Natural killer cell (primary cell): ENCODE results near the gene LIPG. TPM values are rescaled to one million over a fixed set of nuclear protein-coding genes. Genes with fewer than 3 reads are reported as not detected.

Experiments used
- ATAC-seq, 3 donors: fragments of 150-1000 bp in 2 of 3; fragments of 200-7000 bp in 1 of 3; cut with Tn5 transposase; 1 replicate in 1 of 3; 2 replicates in 2 of 3; pipeline ENCODE4 v1.10.0; 2021; ENCODE audit warnings: mild to moderate bottlenecking in 2 of 3, moderate library complexity in 2 of 3
- DNase-seq, 2 donors: peaks; one replicate each; pipeline versions ENCODE4 v3.0.0 to v3.0.0-alpha.2; 2013 to 2021; ENCODE audit warnings: mixed read lengths in 1 of 2
- H3K27ac ChIP-seq: one replicate; pipeline ENCODE4 v1.5.1; 2013; ENCODE audit warnings: mild to moderate bottlenecking, low read length
- H3K27me3 ChIP-seq: one replicate; pipeline ENCODE4 v1.6.1; 2013; ENCODE audit warnings: low read length; ENCODE audit not compliant: control insufficient read depth, insufficient read depth
- H3K36me3 ChIP-seq: one replicate; pipeline ENCODE4 v1.6.1; 2013; ENCODE audit warnings: low read length; ENCODE audit not compliant: control insufficient read depth, insufficient read depth
- H3K4me1 ChIP-seq: one replicate; pipeline ENCODE4 v1.6.1; 2013; ENCODE audit warnings: low read length; ENCODE audit not compliant: control insufficient read depth, insufficient read depth
- H3K4me3 ChIP-seq: one replicate; pipeline ENCODE4 v1.5.1; 2013; ENCODE audit warnings: low read length
- H3K9me3 ChIP-seq: one replicate; pipeline ENCODE4 v1.6.1; 2013; ENCODE audit warnings: low read length; ENCODE audit not compliant: control insufficient read depth, insufficient read depth
- H3K27ac Mint-ChIP-seq, 2 donors: one replicate each; pipeline ENCODE4 v1.8.0; 2022; ENCODE audit warnings: mild to moderate bottlenecking in 2 of 2, mixed read lengths in 2 of 2, moderate library complexity in 1 of 2
- H3K27me3 Mint-ChIP-seq, 2 donors: one replicate each; pipeline ENCODE4 v1.8.0; 2022; ENCODE audit warnings: low read depth in 2 of 2, mixed read lengths in 2 of 2
- H3K36me3 Mint-ChIP-seq: one replicate; pipeline ENCODE4 v1.8.0; 2022; ENCODE audit warnings: mixed read lengths
- H3K4me1 Mint-ChIP-seq, 2 donors: one replicate each; pipeline ENCODE4 v1.8.0; 2022; ENCODE audit warnings: mixed read lengths in 2 of 2
- H3K4me3 Mint-ChIP-seq: one replicate; pipeline ENCODE4 v1.8.0; 2022; ENCODE audit warnings: mild to moderate bottlenecking, moderate library complexity, mixed read lengths
- H3K9me3 Mint-ChIP-seq, 2 donors: one replicate each; pipeline ENCODE4 v1.8.0; 2022; ENCODE audit warnings: mixed read lengths in 2 of 2
- CTCF ChIP-seq: fragments of 200-600 bp; IDR thresholded peaks from one replicate; pipeline ENCODE4 v1.8.0; 2022; ENCODE audit warnings: antibody characterized with exemption
- WGBS: methylation state at CpG from one replicate; pipeline ENCODE4 v1.1.7; 2013; ENCODE audit warnings: missing lambda C conversion rate; ENCODE audit not compliant: insufficient coverage; 5-methylcytosine and 5-hydroxymethylcytosine counted together
- intact Hi-C: fragments of 100-400 bp; cut with micrococcal nuclease; formaldehyde crosslinking; loops from one replicate; pipeline ENCODE4 v1.14.2; 2022
- total RNA-seq, 4 donors: library from RNA; stranded (reverse); fragments of 120-200 nt in 1 of 4; gene quantifications; one replicate each; pipeline versions ENCODE4 v1.2.3 to v1.2.4, GENCODE V29; 2013 to 2022

The LIPG gene
- total RNA-seq, 3 donors from 2014 or later (not counting 1 experiment from before 2014, with no cell fraction given): 0.48 TPM; not detected in 2

- DNase-seq (no peak), ATAC-seq (no peak)
- H3K27ac ChIP-seq: no peak overlapping the region
- H3K27me3 ChIP-seq: peaks cover 23% of the 10 kb centered on the region
- Mint-ChIP-seq H3K9me3 (no peaks in the 10 kb centered on the region), H3K36me3 (no peaks in the 10 kb centered on the region), H3K4me3 (no peak overlapping the region), H3K27me3 (peaks cover 43 to 58% of the 10 kb centered on the region in 2 donors), H3K27ac (no peak overlapping the region), H3K4me1 (peaks cover 11 to 21% of the 10 kb centered on the region in 2 donors)
- no peaks in the 10 kb centered on the region for H3K9me3 ChIP-seq
- no peak overlapping the region for H3K4me3 ChIP-seq
- intact Hi-C loops: no loop called here
- peaks cover 13% of the 10 kb centered on the region for H3K4me1 ChIP-seq
- no peaks in the 10 kb centered on the region for H3K36me3 ChIP-seq
- no peak for TF ChIP-seq CTCF
- WGBS: 86% methylated on average over 3 of the region's 3 CpGs
Measured at GRCh38 chr18:49566217-49566770, 4.4 kb downstream of the LIPG start.

GRCh38 chr18:49566985-49567384 lies 5.1 kb downstream of the LIPG start:
- H3K36me3 ChIP-seq: no peaks in the 10 kb centered on the region
- ATAC-seq (no peak), DNase-seq (no peak)
- no peak overlapping the region for H3K27ac ChIP-seq
- H3K27me3 ChIP-seq: peaks cover 16% of the 10 kb centered on the region
- WGBS: 93% methylated on average over 2 of the region's 2 CpGs
- Mint-ChIP-seq H3K4me1 (peaks cover 6 to 15% of the 10 kb centered on the region in 2 donors), H3K27ac (no peak overlapping the region), H3K27me3 (peaks cover 39 to 52% of the 10 kb centered on the region in 2 donors), H3K36me3 (no peaks in the 10 kb centered on the region), H3K4me3 (no peak overlapping the region), H3K9me3 (no peaks in the 10 kb centered on the region)
- intact Hi-C loops: no loop called here
- H3K4me3 ChIP-seq: no peak overlapping the region
- peaks cover 6% of the 10 kb centered on the region for H3K4me1 ChIP-seq
- H3K9me3 ChIP-seq: no peaks in the 10 kb centered on the region
- no peak for TF ChIP-seq CTCF

GRCh38 chr18:49569724-49570123 lies 7.9 kb downstream of the LIPG start:
- H3K4me1 ChIP-seq: no peaks in the 10 kb centered on the region
- no peaks in the 10 kb centered on the region for H3K4me1 Mint-ChIP-seq
- H3K27me3 ChIP-seq: peaks cover under 1% of the 10 kb centered on the region
- ATAC-seq (no peak), DNase-seq (no peak)
- H3K36me3 ChIP-seq: no peaks in the 10 kb centered on the region
- intact Hi-C loops: no loop called here
- H3K27ac ChIP-seq: no peak overlapping the region
- no peak overlapping the region for H3K27ac Mint-ChIP-seq
- H3K36me3 Mint-ChIP-seq: no peaks in the 10 kb centered on the region
- TF ChIP-seq CTCF: no peak
- 92% methylated on average over 5 of the region's 6 CpGs for WGBS
- H3K4me3 Mint-ChIP-seq: no peak overlapping the region
- H3K27me3 Mint-ChIP-seq: peaks cover 16 to 24% of the 10 kb centered on the region in 2 donors
- no peaks in the 10 kb centered on the region for H3K9me3 Mint-ChIP-seq
- H3K9me3 ChIP-seq: no peaks in the 10 kb centered on the region
- H3K4me3 ChIP-seq: no peak overlapping the region

GRCh38 chr18:49570836-49571235 lies 9.0 kb downstream of the LIPG start:
- H3K4me1 ChIP-seq: no peaks in the 10 kb centered on the region
- Mint-ChIP-seq H3K27ac (no peak overlapping the region), H3K4me3 (no peak overlapping the region), H3K4me1 (no peaks in the 10 kb centered on the region), H3K9me3 (no peaks in the 10 kb centered on the region), H3K27me3 (peaks cover 7 to 13% of the 10 kb centered on the region in 2 donors), H3K36me3 (no peaks in the 10 kb centered on the region)
- DNase-seq (no peak), ATAC-seq (no peak)
- no peaks in the 10 kb centered on the region for H3K9me3 ChIP-seq
- no peak overlapping the region for H3K27ac ChIP-seq
- no peaks in the 10 kb centered on the region for H3K27me3 ChIP-seq
- no peak overlapping the region for H3K4me3 ChIP-seq
- intact Hi-C loops: no loop called here
- WGBS: 85% methylated on average over 5 of the region's 5 CpGs
- TF ChIP-seq CTCF: no peak
- H3K36me3 ChIP-seq: no peaks in the 10 kb centered on the region
